ENCODE measurements around the gene PDZD8.

PDZD8 gene

DNA sequence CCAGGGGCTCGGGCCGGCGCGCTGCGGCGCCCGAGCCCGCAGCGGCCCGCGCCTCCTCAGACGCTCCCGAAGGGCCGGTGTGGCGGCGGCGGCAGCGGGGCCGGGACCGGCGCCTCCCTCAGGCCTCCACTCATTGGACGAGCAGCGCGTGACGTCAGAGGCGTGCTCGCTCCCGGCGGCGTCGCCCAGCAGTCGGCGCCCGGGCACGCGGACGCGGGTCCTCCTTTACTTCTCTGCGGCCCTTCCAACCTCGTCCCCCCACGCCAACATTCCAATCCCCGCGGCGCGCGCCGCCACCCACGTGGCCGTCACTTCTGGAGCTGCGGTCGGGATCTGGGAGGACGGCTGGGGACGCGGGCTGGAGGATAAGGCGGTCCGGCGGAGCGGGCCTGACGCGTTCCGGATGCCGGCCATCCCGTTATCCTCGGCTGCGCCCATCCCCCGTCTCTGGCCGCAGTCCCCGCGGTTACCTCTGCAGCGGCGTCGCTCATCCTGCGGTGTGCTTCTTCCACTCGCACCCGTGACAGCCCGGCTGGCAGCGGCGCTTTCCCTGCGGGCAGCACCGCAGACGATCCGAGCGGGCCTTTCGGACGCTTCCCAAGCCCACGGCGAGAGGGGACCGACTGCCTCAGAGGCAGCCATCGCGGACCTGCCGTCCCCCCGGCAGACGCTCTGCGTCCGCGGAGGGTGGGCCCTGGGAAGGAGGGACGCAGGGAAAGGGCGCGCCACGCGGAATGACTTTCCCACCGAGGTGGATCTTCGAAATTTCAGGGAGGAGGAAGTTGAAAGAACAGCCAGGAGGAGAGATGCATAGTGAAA is at the start of gene PDZD8:
Gene PDZD8 (minus strand): TSS at position 81 of the 819 bp plus-strand sequence. CDS start 213 bp downstream, outside the sequence.
- peak; percentile 85 to 91 (median 90) for DNase-seq (ENCODE audit: low read depth in 4 of 4, low spot score in 1 of 4)

DNA sequence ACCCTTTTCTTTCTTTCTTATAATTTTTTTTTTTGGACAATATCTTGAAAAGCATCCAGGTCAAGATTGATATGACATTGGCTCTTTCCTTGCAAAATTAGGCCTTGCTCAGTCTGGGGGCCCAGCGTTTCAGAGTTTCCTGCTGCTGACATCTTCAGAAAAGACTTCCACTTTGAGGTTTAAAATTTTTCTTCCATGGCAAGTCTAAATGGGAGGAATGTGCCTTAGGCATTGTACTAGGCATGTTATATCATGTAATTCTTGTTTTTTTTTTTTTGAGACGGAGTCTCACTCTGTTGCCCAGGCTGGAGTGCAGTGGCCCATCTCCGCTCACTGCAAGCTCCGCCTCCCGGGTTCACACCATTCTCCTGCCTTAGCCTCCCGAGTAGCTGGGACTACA is 48.9 kb upstream of the PDZD8 start:
- DNase-seq (ENCODE audit: low read depth in 4 of 4, low spot score in 1 of 4) = no peak

GRCh38 chr10:117421985-117422384 is 46.7 kb upstream of the PDZD8 start:
- no peak for DNase-seq (ENCODE audit: low read depth in 4 of 4, low spot score in 1 of 4)

GRCh38 chr10:117420768-117421167 is 45.5 kb upstream of the PDZD8 start:
- DNase-seq (ENCODE audit: low read depth in 4 of 4, low spot score in 1 of 4) = no peak

DNA sequence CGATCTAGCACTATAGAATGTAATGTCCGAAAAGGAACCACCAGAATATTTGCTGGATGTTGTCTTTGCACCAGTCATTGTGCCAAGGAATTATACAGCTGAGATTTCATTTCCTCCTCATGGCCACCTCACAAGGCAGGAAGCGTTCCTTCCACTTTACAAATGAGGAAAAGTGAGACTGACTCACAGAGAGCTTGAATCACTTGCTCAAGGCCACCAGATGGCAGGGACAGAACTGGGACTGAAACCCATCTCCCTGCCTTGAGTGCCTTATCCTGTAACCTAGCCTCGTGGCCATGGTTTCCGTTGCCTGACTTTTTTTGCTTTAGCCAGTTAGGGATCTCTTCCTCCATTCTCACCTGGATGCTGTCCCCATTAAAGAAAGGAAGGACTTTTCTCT is 44.7 kb upstream of the PDZD8 start:
- DNase-seq (ENCODE audit: low read depth in 4 of 4, low spot score in 1 of 4) = no peak

DNA sequence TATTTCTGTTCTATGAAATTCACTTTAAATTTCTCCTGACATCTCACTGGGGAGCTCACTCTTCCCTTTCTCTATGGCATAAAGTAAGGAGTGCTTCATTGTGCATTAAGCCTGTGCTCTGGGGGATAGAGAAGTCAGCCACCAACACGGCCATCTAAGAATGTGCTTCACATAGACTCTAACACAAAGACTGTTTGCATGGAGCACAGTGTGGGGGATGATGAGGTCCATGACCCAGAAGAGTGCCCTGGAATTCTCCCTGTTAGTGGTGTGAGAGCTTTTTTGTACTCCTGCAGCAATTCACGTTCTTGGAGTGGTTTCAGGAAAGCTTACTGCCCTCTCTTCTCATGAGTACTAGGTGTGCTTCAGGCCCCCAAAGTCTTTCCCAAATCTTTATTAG is 43.9 kb upstream of the PDZD8 start:
- DNase-seq (ENCODE audit: low read depth in 4 of 4, low spot score in 1 of 4) = no peak

- no peak for DNase-seq (ENCODE audit: low read depth in 4 of 4, low spot score in 1 of 4)
Measured at GRCh38 chr10:117418121-117418520, 42.9 kb upstream of the PDZD8 start.

DNA sequence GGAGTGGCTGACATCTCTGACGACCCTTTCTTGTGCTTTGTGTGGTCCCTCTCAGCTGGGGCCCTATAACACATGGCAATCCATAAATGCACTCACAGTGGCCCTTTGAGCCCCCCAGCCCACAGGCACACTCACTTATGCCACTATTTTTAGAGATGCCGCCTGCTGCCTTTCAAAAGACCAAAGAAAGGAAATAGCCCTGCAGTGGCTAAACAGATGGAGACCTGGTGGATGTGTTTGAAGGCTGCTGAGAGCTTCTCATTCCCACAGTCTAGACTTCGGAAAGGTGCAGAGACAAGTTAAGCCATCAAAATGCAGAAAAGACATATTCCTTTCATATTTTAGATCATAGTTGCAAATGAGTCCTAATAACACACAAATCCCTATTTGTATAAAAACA is 42.0 kb upstream of the PDZD8 start:
- DNase-seq (ENCODE audit: low read depth in 4 of 4, low spot score in 1 of 4) = no peak

DNA sequence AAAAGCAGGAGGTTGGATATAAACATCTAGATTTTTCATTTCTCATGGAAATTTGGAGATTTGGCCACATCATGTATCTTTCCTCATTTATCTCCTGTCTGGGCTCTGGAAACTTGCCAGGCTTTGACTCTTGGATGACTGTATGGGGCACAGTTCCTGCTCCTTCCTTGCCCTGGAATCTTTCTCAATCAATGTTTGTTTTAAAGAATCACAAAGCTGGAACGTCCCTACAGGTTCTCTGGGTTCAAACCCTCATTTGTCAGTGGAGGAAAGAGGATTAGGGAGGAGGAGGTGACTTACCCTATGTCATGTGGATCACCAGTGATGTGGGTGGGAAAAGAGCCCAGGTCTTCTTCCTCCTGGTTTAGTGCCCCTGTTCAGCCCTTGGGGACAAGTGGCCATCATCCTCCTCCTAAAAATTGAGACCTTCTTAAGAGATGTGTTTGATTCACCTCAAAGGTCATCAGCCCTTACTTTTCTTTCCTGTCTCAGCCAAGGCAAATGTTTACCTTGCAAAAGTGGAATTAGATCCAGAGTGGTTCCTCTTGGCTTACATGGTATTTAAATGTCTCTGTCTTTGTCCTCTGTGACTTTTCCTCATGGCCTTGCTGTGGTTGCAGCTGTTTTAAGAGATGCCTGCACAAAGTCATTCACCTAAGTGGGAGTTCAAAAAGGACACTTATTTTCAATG is 38.8 kb upstream of the PDZD8 start:
- DNase-seq (ENCODE audit: low read depth in 4 of 4, low spot score in 1 of 4) = no peak

DNA sequence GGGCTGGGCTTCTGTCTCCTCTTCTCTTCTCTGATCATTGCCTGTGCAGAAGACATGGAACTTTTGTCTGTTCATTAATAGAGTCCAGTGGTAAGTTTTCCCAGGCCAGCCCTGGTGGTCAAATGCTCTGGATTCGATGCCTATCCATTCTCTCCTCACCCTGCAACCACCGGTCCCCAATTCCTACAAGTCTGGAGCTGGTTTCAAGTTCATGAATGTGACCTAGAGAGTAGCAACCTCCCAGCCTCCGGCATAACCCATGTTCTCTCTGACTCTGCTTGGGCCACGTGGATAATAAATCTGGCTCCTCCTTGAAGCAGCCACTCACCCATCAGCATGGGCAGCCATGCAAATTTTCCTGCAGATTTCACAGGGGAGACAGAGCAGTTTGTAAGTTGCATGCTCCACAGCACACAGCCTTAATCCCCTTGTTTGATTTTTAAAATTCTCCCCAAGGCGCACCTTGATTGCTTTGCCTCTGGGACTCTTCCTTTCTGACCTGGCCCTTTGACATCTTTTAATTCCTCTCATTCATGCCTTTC is 37.3 kb upstream of the PDZD8 start:
- no peak for DNase-seq (ENCODE audit: low read depth in 4 of 4, low spot score in 1 of 4)

GRCh38 chr10:117411479-117412399 is 36.5 kb upstream of the PDZD8 start:
- no peak for DNase-seq (ENCODE audit: low read depth in 4 of 4, low spot score in 1 of 4)

GRCh38 chr10:117410557-117410956 is 35.3 kb upstream of the PDZD8 start:
- no peak for DNase-seq (ENCODE audit: low read depth in 4 of 4, low spot score in 1 of 4)

DNA sequence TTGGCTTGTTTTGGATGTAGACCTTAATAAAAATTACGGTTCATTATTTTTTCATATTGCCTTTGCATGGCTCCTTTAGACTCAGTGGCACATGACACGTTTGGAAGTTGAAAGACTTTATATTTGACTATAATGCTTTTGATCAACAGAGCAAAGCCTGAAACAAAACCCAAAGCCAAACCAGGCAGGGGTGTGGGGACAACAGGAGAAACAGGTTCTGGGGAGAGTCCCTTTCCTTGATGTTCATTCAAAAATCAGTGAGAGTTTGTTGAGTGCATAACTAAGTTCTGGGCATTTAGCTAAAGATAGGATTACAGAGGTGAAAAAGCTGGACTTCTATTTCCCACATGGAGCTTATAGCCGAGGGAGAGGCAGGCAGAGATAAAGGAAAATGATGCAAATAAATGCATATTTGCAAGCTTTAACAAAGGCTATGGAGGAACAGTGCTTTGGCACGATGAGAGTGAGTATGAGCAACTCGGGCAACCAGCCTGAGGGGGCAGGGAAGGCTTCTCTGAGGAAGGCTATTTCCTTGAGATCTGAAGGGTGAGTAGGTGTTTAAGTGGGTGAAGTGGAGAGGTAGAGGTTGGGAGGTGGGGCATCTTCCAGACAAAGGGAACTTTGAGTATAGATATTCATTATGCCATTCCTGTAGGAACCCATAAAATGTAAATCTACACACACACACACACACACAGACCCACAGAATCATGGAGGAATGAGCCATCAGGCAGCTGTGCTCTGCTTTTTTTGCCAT is 34.5 kb upstream of the PDZD8 start:
- DNase-seq (ENCODE audit: low read depth in 4 of 4, low spot score in 1 of 4) = no peak

DNA sequence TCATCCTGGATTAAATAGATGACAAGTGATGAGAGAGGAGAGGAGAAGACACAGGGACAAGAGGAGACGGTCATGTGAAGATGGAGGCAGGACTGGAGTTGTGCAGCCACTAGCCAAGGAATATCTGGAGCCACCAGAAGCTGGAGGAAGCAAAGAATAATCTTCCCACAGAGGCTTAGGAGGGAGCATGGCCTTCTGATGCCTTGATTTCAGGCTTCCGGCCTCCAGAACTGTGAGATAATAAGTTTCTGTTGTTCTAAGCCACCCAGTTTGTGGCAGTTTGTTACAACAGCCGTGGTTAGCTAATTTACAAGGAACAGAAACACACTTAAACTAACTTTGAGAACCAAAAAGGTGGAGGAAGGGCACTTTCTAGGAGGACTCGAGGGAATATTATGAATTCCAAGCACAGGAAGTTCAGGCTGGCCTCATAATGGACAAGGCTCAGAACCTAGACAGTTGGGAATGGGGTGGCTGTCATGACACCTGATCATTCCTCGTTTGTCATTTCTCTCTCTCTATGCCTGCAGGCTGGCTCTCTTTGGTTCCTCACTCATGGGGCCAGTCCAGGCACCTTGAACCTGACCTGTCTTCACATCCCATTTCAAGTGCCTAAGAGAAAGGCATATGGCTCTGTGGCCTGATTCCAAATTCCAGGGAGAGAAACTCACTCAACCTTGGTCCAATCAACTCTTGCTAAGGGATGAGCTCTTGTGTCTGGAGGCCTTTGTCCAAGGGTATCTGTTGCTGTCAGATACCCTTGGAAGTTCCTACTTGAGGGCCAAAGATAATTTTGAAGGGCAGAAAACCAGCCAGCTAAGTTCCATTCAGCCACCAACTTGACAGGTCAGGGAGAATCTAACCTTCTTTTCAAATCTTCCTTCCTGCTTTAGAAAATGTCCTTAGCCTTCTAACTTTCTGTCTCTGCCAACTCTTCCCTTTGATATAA is 33.5 kb upstream of the PDZD8 start:
- no peak for DNase-seq (ENCODE audit: low read depth in 4 of 4, low spot score in 1 of 4)

GRCh38 chr10:117405730-117406129 is 30.5 kb upstream of the PDZD8 start:
- DNase-seq (ENCODE audit: low read depth in 4 of 4, low spot score in 1 of 4) = no peak

GRCh38 chr10:117400329-117400728 is 25.1 kb upstream of the PDZD8 start:
- DNase-seq (ENCODE audit: low read depth in 4 of 4, low spot score in 1 of 4) = no peak

DNA sequence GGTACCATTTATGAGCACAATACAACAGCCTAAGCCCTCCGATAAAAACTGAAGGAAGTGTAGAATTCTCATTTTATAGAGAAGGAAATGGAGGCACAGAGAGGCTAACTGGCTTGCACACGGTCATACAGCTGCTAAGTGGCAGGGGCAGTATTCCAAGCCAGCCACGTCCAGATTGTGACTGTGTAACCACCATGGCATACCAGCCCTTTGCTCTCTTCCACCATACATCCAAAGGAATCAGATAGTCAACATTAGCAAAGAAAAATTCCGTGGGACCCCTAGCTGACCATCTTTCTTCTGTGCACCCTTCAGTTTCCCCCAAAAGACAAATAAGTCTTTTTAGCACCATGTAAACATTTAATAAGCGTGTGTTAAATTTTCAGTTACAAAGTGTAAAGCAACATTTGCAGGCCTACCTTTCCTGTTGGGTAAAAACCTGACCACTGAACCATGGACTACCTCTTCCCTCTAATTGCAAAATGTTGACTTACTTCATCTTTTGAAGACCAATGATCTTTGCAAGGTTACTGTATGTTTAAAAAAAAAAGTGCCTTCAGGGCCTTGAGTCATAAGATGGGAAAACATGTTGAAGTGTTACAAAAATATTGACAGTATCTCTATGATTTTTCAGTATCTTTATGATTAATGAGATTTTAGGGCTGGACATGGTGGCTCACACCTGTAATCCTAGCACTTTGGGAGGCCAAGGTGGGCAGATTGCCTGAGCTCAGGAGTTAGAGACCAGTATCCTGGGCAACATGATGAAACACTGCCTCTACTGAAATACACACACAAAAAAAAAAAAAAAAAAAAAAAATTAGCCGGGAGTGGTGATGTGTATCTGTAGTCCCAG is 24.3 kb upstream of the PDZD8 start:
- no peak for DNase-seq (ENCODE audit: low read depth in 4 of 4, low spot score in 1 of 4)

- no peak for DNase-seq (ENCODE audit: low read depth in 4 of 4, low spot score in 1 of 4)
Measured at GRCh38 chr10:117398029-117398428, 22.8 kb upstream of the PDZD8 start.
